ENCODE data around the gene MON1B. TPM values are rescaled to one million over a fixed set of nuclear protein-coding genes. Genes with fewer than 3 reads are reported as not detected.

MON1B gene
- total RNA-seq, 1 experiment from 2014 or later: 48.0 TPM

- Histone ChIP-seq H2BK5ac (ENCODE audit: insufficient read length, low read length) (no peak overlapping the region), H4K20me1 (ENCODE audit: control insufficient read depth, insufficient read depth, insufficient read length) (no peaks in the 10 kb centered on the region), H3K27ac (ENCODE audit: insufficient read length, low read depth, low read length) (no peak overlapping the region), H2AFZ (ENCODE audit: low read length) (no peak overlapping the region), H3K14ac (ENCODE audit: insufficient read depth, low read length) (no peak overlapping the region), H2BK15ac (ENCODE audit: low read depth, low read length) (no peak overlapping the region), H4K8ac (replicated peaks; ENCODE audit: insufficient read length, low read depth, low read length) (no peak overlapping the region), H3K9ac (ENCODE audit: extremely low read depth, insufficient read length, low read length) (no peak overlapping the region), H3K79me1 (ENCODE audit: insufficient read depth, low read depth, low read length, poor library complexity, severe bottlenecking) (no peaks in the 10 kb centered on the region), H3K27me3 (ENCODE audit: insufficient read depth, low read length) (no peaks in the 10 kb centered on the region), H3K4me2 (ENCODE audit: insufficient read depth, insufficient read length, low read length) (no peak overlapping the region), H3K23ac (ENCODE audit: insufficient read length, low read depth, low read length) (no peak overlapping the region), H3K9me3 (ENCODE audit: control insufficient read depth, low read depth, low read length) (no peaks in the 10 kb centered on the region), H2BK120ac (ENCODE audit: low read depth, low read length, poor library complexity, severe bottlenecking) (no peak overlapping the region), H3K79me2 (ENCODE audit: insufficient read depth, low read length) (no peaks in the 10 kb centered on the region), H3K4ac (ENCODE audit: low read depth, low read length) (no peak overlapping the region), H3K18ac (ENCODE audit: insufficient read length, low read depth, low read length) (no peak overlapping the region), H4K91ac (ENCODE audit: insufficient read length, low read depth, low read length) (no peak overlapping the region), H3K4me1 (ENCODE audit: insufficient read depth, low read length) (no peaks in the 10 kb centered on the region), H3K23me2 (ENCODE audit: insufficient read length, low read depth, low read length, poor library complexity, severe bottlenecking) (no peaks in the 10 kb centered on the region), H3K56ac (ENCODE audit: insufficient read length, low read depth, low read length) (no peak overlapping the region), H3T11ph (ENCODE audit: low read length) (no peak overlapping the region), H4K5ac (ENCODE audit: insufficient read length, low read depth, low read length) (no peak overlapping the region), H2BK20ac (ENCODE audit: low read depth, low read length, poor library complexity, severe bottlenecking) (no peak overlapping the region), H2BK12ac (ENCODE audit: insufficient read length, low read depth, low read length) (no peak overlapping the region), H2AK5ac (ENCODE audit: insufficient read length, low read length) (no peak overlapping the region)
- no peak for DNase-seq
- peaks cover 4% of the 10 kb centered on the region for H3K27me3 Mint-ChIP-seq (ENCODE audit: low read depth)
- H3K4me3 Mint-ChIP-seq: no peak overlapping the region
- no CpG with 5 or more reads among the region's 3 CpGs for WGBS (ENCODE audit: extremely low coverage, insufficient read length, low lambda C conversion rate)
- H3K9me3 Mint-ChIP-seq: no peaks in the 10 kb centered on the region
- no peaks in the 10 kb centered on the region for H3K4me1 Mint-ChIP-seq
- no peaks in the 10 kb centered on the region for H3K36me3 Mint-ChIP-seq (ENCODE audit: insufficient read depth in 1 of 3, low read depth in 3 of 3)
- no peak overlapping the region for H3K27ac Mint-ChIP-seq
- no peak for TF ChIP-seq CTCF (conservative IDR thresholded peaks at IDR 0.05)
Measured at GRCh38 chr16:77157346-77158058, 33.5 kb upstream of the MON1B start.

Data from H9 (cell line).